ENCODE results near the gene DPYSL4.

DPYSL4 gene

DNA sequence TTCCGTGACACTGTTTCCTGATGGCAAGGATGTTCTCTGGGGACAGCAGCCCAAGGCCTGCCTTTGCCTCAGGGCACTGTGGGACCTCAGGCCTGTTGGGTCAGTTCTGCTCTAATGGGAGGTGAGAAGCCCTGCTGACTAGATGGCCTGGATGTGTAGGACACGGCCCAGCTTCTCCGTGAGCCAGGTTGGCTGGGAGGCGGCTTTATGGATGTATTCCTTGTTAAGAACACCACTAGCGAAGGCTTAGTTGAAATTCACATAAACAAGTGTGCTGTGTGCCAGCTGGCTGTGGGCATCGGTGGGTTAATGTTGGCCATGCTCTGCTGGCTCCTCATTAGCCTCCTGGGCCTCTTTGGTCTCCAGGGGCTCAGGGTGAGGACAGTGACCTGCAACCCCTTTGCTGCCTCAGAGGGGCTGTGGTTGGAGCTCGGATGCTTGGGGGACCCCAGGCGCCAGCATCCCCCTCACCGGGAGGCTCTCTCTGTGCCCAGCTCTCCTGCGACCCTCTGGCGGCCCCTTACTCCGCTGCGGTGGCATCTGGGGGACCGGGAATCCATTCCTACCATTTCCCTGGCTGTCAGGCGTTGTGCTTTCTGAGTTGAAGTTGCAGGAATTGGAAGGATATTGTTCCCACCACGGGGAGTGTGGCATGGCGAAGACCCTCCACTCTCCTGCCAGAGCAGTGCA lies 22.8 kb upstream of the DPYSL4 start:
- no peak for DNase-seq (ENCODE audit: low read depth in 2 of 2)

DNA sequence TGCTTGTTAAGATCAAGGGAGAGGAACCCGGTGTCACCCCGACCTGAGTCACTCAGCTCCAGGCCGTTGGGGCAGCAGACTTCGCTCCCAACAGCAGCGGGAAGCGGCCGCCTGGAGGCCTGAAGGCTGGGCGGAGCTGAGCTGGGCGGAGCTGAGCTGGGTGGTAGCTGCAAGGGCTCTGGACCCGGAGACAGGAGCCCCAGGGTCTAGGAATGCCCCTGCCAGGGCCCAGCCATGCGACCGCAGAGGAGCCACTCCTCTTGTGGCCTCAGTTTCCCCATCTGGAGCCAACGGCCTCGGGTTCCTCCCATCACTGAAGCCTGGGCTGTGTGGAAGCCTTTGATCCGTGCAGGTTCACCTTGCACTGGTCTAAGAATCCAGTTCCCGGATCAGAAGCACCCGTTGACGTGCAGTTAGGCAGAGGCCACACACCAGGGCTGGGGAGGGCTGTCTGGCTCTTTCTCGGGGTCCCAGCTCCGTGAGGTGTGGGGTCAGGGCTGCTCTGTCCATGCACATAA lies 21.9 kb upstream of the DPYSL4 start:
- DNase-seq (ENCODE audit: low read depth in 2 of 2), result no peak

DNA sequence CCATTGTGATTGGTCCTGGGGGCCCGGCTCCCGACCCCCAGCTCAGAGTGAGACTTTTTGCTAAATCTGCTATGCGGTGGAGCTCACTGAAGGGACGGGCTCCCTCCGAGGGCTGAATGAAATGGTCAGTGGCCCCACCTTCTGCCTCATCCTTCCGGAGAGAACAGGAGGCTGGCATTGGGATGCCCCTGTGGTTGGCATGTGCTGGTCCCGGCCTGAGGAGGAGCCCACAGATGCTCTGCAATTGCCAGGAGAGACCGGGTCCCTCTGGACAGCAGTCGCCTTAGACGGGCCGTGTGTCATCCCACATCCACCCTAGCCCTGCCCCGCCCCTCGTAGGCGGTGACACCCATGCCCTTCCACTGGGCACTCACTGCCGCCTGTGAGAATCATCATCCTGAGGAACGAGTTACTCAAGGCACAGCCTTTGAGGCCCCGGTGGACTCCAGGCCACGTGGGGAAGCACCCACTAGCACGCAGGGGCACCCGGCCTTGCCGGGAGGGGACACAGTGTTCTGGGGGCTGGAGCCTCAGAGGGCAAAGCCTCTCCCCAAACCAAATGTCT lies 21.2 kb upstream of the DPYSL4 start:
- DNase-seq (ENCODE audit: low read depth in 2 of 2), result no peak

DNA sequence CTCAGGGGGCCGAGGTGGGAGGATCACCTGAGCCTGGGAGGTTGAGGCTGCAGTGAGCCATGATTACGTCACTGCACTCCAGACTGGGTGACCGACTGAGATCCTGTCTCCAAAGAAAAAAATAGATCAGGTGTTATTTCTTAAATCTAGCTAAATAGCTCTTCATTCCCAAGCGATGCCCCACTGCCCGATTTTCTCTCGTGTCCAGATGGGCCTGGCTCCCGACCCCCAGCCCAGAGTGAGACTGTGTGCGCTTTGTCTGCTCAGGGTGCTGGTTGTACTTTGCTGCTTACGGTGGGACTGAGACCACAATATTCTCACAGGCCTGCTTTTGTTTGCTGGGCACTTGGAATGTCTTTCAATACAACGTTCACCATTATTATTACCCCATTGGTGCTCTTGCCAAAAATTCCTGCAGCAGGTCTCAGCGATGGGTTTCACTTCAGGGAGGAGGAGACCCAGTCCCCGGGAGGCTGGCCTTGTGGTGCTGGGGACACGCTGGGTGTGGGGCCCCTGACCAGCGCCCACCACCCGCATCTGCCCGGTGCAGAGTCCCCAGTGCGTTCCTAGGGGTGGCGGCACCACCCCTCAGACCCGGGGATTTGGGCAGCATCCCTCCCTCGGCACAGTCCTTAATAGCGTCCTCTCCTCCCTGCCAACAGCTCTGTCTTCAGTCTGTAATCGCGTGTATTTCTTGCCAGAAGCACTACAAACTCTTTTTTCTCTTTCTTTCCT lies 20.4 kb upstream of the DPYSL4 start:
- DNase-seq (ENCODE audit: low read depth in 2 of 2), result no peak

DNA sequence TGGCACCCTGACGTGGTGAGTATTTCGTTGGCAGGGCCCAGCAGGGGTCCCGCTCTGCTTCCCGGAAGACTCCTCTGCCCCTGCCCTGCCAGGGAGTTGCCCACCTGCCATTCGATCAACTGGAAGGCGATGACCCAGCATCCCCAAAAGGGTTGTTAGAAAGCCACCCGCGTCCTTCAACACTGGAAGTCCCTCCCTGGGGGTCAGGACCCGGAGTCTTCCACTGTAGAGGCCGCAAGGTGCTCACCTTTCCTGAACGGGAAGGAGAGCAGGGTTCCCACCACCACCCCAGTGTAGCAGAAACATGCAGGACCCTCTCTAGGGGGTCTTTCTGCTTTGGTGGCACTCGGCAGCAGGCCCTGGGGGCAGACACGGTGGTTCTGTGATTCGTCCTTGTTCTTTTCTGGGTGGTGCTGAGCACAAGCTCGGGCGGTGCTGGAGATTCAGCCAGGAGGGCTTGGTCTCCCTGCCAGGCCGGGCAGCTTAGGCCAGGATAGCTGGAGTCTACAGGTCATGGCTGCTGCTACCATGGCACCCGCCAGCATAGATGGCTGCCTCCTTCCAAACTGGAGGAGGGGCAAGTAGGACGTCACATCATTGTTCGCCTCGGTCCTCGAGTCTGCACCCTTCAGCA lies 19.6 kb upstream of the DPYSL4 start:
- no peak for DNase-seq (ENCODE audit: low read depth in 2 of 2)

DNA sequence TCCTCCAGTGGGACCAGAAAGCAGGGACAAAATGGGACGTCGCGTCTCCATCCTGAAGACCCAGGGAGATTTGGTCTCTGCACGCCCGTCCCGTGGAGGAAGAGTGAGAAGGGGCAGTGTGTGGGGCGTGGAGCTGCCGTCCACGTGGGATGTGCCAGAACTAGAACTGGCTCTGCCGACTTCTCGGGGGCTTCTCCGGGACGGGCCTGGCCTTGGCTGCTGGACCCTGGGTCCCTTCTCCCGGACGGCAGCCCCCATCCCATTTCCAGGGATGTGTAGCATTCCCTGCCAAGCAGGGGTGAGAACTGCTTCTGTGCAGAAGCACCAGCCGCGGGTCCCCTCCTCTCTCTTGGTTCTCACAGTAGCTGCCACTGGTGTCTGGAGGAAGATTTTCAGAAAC lies 18.8 kb upstream of the DPYSL4 start:
- no peak for DNase-seq (ENCODE audit: low read depth in 2 of 2)

DNA sequence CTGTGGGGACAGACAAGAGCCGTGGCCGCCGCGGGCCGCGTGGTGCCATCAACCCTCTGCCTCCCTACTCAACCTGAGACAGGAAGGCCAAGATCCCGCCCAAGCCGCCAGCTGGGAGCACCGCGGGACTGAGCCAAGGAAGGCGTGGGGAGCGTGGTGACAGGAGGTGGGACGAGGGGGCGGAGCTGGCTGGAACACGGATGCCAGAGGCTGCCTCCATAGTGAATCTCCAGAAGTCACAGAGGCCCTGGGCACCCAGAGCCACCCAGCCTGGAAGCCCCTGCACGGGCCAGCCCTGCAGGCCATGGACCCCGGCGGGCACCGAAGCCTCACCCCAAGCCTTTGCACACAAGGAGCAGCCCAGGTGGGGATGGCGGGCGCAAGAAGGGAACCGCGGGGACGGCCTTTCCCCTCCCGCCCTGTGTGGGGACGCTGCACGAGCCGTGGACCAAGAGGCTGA lies 18.1 kb upstream of the DPYSL4 start:
- no peak for DNase-seq (ENCODE audit: low read depth in 2 of 2)

DNA sequence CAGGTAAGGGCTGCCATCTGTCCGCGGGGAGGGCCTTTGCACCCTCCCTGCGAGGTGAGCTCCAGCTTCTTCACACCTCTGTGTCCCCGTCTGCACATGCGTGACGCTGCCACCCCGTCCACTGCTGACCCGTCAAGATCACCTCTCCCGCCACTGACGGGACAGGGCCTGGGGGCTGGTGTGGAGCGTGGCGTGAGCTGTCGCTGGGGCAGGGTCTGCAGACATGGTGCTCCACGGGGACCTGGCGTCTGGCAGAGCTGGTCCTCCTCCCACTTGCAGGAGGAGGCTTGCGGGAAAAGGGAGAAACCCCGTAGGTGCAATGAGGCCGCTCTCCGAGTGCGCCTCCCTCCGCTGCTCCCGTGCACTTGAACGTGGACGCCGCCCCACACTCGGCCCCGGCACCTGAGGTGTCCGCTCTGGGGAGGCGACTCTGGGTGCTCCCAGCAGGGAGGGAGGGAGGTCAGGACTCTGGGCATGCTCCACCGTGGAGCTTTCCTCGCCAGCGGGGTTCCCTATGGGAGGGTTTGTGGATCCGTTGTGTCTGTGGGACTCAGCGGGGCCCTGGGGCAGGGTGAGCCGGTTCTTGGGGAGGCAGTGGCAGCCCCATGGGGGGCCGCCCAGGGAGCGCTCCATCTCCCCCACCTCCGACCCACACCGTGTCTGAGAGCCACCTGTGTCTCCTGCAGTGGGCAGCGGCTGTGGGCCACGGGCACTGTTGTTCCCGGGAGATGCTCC lies 17.6 kb upstream of the DPYSL4 start:
- DNase-seq (ENCODE audit: low read depth in 2 of 2), result no peak

DNA sequence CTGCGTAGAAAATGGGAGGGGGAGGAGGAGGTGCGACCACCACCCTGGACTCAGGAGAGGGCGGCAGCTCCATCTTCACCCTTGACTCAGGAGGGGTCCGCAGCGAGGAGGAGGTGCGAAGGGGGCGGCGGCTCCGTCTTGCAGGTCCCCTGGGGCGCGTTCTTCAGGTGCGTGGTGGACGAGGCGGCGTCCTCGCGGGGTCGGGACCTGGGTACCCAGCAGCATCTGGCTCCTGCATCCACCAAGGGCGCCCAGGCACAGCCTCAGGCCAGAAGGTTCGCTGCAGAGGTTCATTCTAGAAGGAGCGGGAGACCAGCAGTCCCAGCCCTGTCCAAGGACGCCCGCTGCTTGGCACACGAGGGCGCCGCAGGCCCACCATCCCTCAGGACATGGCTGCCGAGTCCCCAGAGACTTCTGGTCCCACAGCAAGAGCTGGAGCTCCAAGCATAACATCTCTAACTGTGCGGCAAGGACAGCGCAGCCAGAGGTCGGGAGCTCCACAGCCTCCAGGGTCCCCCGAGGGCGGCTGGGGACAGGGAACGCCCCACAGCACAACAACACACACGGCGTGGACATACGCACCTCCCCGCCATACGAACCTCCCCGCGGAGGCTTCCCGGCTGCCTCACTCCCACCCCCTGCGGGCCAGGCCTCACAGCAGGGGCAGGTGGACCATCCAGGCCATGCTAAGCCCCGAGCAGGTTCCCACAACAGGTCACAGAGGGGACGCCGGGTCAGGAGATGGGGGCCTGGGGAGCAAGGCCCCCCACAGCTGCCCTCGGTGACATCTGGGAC lies 16.8 kb upstream of the DPYSL4 start:
- no peak for DNase-seq (ENCODE audit: low read depth in 2 of 2)

DNA sequence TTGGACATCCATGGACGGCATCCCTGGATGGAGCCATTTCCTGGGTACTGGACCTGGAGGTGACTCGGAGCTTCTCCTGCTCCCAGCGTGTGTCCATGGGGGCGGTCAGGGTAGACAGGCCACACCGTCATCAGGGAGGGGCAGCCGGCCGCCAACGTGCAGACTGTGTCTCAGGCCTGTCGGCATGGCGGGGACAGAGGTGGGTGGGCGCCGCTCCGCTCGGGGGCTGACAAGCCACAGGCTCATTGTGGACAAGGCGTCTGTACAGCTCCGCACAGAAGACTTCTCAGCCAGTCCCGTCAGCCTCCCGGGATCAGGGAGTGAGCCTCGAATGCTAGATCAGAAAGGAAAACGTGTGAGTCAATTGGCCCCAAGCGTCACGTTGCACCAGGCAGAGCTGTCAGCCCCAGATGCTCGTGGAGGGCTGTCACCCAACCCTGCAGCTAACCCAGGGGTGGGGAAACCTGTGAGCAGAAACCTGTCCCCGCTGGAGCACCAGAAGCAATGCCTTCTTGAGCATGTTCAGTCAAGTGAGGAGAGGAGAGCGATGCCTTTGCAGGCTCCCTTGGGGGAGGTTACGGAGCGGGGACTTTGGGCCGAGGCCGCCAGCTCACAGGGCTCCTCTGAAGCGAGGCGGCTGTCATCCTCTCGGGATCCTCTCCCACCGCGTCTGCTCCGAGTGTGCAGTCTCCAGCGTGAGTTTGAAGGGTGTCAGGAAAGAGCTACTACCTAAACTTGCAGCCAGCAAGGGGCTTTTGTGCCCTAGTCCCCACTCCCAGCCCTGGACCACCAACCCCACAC lies 16.0 kb upstream of the DPYSL4 start:
- DNase-seq (ENCODE audit: low read depth in 2 of 2), result no peak

DNA sequence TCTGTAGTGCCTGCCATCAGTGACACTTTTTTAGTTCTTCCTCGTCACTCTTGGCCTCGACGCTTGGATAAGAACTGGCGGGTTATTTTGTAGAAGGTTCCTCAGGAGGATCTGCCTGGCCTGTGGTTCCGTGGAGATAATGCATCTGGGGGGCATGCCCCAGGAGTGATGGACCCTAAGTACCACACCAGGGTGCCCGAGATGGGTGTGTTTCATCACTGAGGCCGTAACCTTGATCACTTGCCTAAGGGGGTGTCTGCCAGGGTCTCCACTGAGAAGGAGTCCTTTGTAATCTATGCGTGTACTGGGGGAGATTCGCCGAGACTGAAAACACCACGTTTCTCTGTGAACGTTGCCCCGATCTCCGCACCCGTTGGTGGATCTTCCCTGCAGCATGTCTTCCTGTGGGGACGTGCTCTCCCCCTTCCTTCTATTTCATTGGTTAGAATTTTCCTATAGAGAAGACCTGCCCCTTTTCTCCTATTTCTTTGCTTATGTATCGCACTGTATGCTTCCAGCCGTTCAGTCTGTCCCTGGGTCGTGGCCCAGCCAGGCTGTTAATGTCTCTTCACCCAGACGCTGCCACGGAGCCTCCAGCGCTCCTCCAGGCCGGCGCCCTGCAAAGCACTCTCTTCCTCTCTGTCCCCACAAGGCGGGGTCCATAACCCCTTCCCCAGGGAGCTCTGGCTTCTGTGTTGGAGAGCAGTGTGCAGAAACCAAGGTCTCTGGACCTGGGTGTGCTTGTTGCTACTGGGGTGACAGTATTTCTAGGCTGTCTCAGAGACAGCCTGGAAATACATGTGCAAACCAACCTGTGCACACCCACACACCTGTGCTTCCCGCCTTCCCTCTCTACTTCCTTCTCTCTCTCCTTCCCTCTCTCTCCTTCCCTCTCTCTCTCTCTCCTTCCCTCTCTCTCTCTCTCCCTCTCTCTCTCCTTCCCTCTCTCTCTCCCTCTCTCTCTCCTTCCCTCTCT lies 14.4 kb upstream of the DPYSL4 start:
- no peak for DNase-seq (ENCODE audit: low read depth in 2 of 2)

DNA sequence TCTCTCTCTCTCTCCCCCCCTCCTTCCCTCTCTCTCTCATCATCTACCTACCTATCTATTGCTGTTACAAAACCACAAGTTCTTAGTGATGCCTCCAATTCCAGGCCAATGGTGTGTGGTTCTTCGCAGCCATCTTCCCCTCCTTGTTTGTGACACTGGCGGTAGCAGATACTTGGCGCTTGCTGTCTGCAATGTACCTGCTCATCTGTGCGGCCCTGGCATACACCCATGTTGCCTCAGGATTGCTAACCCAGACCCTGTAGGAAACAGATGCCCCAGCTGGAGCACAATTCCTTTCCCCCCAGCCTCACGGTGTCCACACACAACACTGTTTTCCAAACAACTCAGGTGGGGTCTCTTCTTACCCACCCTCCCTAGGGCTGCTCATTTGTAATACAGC lies 13.6 kb upstream of the DPYSL4 start:
- DNase-seq (ENCODE audit: low read depth in 2 of 2), result no peak

DNA sequence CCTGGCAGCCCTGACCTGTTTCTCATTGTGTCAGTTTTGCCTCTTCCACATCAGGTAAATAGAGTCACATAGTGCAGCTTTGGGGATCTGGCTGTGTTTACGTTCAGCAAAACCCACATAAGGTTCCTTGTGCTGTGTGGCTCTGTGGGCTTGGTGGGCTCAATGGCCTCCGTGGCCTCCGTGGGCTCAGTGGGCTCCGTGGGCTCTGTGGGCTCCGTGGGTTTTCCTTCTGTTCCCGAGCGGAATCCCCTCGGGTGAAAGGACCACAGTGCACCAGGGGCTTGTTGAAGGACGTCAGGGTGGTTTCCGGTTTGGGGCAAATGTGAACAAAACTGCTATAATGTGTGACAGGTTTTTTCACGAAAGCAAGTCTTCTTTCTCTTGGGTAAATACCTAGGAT lies 12.5 kb upstream of the DPYSL4 start:
- DNase-seq (ENCODE audit: low read depth in 2 of 2), result no peak

DNA sequence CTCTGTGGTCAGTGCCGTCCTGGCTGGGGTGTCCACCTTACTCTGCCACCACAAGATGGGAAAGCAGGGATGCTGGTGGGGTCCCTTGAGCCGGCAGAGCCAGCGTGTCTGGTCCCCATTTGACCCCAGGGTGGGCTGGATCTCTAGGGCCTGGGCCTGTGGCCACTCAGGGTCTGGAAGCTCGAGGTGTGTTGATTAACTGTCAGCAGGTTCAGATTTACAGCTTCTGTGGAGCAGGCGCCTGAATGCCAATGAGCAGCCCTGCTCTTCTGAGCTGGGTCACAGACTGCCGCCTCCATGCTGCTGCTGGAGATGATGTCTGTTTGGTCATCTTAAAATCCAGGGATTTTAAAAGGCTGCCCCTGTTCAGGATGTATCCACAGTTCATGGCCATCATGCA lies 11.3 kb upstream of the DPYSL4 start:
- DNase-seq (ENCODE audit: low read depth in 2 of 2), result no peak

DNA sequence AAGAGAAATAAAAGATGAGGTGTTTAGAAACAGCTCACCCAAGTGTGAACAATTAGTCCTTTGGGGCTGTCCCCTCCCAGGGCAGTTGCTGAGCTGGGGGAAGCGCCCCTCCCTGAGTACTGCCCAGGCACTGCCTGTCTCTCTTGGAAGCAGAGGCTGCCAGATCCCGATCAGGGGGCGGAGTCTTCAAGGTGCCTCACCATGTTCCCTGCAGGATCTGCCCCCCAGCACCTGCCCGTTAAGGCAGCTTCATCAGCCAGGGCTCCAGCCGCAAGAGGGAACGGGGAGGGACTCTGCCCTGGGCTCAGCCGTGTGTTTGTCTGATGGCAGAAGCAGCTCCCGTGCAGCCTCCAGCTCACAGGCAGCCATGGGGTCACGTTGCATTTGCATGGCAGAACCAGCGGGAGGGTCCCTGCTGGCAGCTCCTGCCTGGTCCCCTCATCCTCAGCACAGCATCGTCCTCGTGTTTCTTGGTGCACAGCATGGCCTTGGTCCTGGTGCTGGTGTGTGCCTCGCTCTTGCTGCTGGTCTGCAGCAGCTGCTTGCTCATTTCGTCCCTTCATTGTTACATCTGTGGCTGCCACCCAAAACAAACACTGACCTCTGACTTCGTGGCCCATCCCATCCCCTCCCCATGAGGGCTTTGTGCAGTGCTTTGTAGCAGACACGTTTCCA lies 10.7 kb upstream of the DPYSL4 start:
- DNase-seq (ENCODE audit: low read depth in 2 of 2), result no peak

DNA sequence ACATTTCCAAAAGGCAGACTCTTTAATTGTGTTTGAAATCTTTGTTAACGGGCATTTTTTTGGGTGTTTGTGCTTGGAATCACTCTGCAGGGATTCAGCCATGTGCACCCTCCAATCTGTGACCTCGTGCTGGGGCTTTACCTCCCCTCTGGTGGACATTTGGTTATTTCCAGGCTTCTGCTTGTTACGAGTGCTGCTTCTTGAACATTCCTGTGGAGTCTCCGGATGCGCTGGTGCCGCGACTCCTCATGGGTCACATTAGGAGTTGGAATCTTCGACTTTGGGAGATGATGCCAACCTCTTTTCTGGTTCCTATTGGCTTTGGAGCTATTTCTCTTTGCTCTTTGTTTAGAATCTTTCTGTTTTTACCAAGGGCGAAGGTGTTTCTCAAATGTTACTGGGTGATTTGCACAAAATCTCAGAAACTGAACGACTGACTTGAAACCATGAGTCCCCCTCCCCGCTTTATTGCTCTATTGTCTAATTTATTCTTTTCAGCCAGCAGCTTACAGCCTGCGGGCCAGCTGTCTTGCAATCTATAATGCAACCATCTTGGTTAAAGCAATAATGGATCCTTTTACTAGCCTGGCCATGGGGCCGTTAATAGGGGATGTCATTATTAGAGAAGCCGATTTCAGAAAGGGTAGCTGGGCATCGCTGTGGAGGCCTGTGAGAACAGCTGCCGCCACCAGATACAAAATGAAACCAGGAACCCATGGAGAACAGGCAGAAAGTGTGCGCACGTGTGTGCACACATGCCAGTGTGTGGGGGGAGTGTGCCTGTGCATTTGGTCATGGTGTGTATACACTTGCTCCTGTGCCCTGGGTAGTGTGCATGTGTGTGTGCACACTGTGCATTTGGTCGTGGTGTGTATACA lies 9.9 kb upstream of the DPYSL4 start:
- no peak for DNase-seq (ENCODE audit: low read depth in 2 of 2)

DNA sequence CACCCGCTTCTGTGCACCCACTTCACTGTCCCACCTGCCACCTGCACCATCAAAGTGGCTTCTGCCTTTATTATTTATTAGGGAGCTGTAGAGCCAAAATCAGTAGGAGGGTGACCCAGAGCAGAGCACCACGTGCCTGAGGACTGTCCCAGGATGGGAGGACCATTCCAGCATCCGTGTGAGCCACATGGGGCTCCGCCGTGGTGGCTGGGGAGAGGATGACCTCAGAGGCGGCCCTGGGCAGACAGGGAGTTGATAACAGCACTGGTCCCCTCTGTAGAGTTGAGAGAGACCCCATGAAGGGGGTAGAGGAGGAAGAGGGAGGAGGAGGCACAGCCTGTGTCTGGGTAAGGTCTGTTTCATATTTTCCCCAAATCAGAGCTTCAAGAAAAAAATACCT lies 8.7 kb upstream of the DPYSL4 start:
- DNase-seq (ENCODE audit: low read depth in 2 of 2), result no peak

All from activated CD4-positive, alpha-beta T cell treated with anti-CD3 and anti-CD28 coated beads for 24 hours (primary cell).